Kidney (tissue), 22 donors: Measurements from ENCODE around the gene SMIM24. TPM values are rescaled to one million over a fixed set of nuclear protein-coding genes. Genes with fewer than 3 reads are reported as not detected.
"Not testable (repeated sequence)": the region's sequence is repeated elsewhere in the genome, so short reads cannot be mapped to it uniquely, and the experiment has no call there.

ENCODE experiments used
- DNase-seq, 5 donors: peaks; one replicate each; pipeline ENCODE4 v3.0.0-alpha.2; 2013 to 2020
- FAIRE-seq: peaks from 2 replicates; lab custom pipeline; 2012; peaks lifted over from hg19 to GRCh38; lab: Jason Lieb, UNC
- H3K27ac ChIP-seq, 2 donors: one replicate each; pipeline ENCODE4 v1.7.0; 2013; ENCODE audit warnings: low read depth in 2 of 2, low read length in 2 of 2, inconsistent platforms in 1 of 2
- H3K27me3 ChIP-seq: one replicate; pipeline ENCODE4 v1.7.1; 2013; ENCODE audit warnings: low read length, inconsistent platforms; ENCODE audit not compliant: control insufficient read depth, insufficient read depth
- H3K36me3 ChIP-seq, 3 donors: one replicate each; pipeline versions ENCODE4 v1.7.0 to v1.7.1; 2013; ENCODE audit warnings: low read length in 3 of 3, control low read depth in 1 of 3, inconsistent platforms in 1 of 3; ENCODE audit not compliant: insufficient read depth in 3 of 3, control insufficient read depth in 2 of 3
- H3K4me1 ChIP-seq, 3 donors: one replicate each; pipeline versions ENCODE4 v1.7.0 to v1.7.1; 2013; ENCODE audit warnings: low read length in 3 of 3, inconsistent platforms in 1 of 3, low read depth in 1 of 3; ENCODE audit not compliant: control insufficient read depth in 2 of 3, insufficient read depth in 2 of 3
- H3K4me3 ChIP-seq, 3 donors: one replicate each; pipeline versions ENCODE4 v1.7.0 to v1.8.1; 2013; ENCODE audit warnings: low read length in 3 of 3, control low read depth in 1 of 3, inconsistent platforms in 1 of 3
- H3K9ac ChIP-seq, 3 donors: one replicate each; pipeline versions ENCODE4 v1.7.0 to v1.7.1; 2013; ENCODE audit warnings: low read length in 3 of 3, control low read depth in 1 of 3, inconsistent platforms in 1 of 3
- H3K9me3 ChIP-seq, 3 donors: one replicate each; pipeline versions ENCODE4 v1.7.0 to v1.7.1; 2013; ENCODE audit warnings: low read length in 3 of 3, control low read depth in 1 of 3, inconsistent platforms in 1 of 3; ENCODE audit not compliant: control insufficient read depth in 2 of 3, insufficient read depth in 1 of 3
- CTCF ChIP-seq: IDR thresholded peaks from 3 replicates; pipeline ENCODE4 v1.5.1; 2012; ENCODE audit warnings: mild to moderate bottlenecking, moderate library complexity, borderline replicate concordance; ENCODE audit not compliant: insufficient read depth; ENCODE audit errors: extremely low read depth
- intact Hi-C: fragments of 100-400 bp; cut with DNase I; formaldehyde crosslinking; loops from one replicate; pipeline ENCODE4 v1.11.1; 2022
- long read RNA-seq, 10 donors: library from polyadenylated mRNA in 1 of 10; unstranded in 1 of 10; transcript quantifications; one replicate each; pipeline ENCODE4 v2.0.0 and lab custom pipeline, GENCODE V29; 2021 to 2026
- polyA plus RNA-seq: library from polyadenylated mRNA; stranded (reverse); fragments of 350-450 nt; fragmentation: Illumina TruSeq; extraction: RNeasy Lipid Tissue Mini Kit (QIAGEN cat#74804); gene quantifications from one replicate; pipeline ENCODE4 v1.2.3, GENCODE V29; 2014; ENCODE audit warnings: low read depth, low replicate concordance; ENCODE audit not compliant: insufficient read depth
- total RNA-seq: library from RNA; stranded (reverse); fragmentation: NEBNext Ultra II Directional; extraction: Animal tissue kit (Norgen Biotek cat#: 25700); gene quantifications from one replicate; pipeline ENCODE4 v1.2.1, GENCODE V29; 2021
- donor health status: control.
- donor health status: control.
- donor health status: control.
- donor health status: control.
- donor health status: control.
- donor health status: DM: yes; HTN: yes; CAD: no.
- donor health status: Normal renal cell carcinoma (clear cell type).

Gene SMIM24
- total RNA-seq (49.8 TPM), polyA plus RNA-seq (1,108 TPM)
- long read RNA-seq, donor 1, transcript SMIM24-201 (4 exons, 1,329 nt) = major isoform, 102 of 199 reads
- long read RNA-seq, donor 1, transcript SMIM24-203 (3 exons, 820 nt) = minor isoform, 32 of 199 reads
- long read RNA-seq, donor 1, transcript SMIM24-204 (2 exons, 660 nt) = minor isoform, 17 of 199 reads
- long read RNA-seq, donor 1, partial matches to known transcripts = 48 of 199 reads
- long read RNA-seq, donor 1, other reads (novel, unspliced or antisense) = 0 of 199 reads
- long read RNA-seq, donor 2, transcript SMIM24-203 (3 exons, 820 nt) = minor isoform, 57 of 276 reads
- long read RNA-seq, donor 2, transcript SMIM24-201 (4 exons, 1,329 nt) = major isoform, 179 of 276 reads
- long read RNA-seq, donor 2, transcript SMIM24-204 (2 exons, 660 nt) = minor isoform, 22 of 276 reads
- long read RNA-seq, donor 2, partial matches to known transcripts = 18 of 276 reads
- long read RNA-seq, donor 2, other reads (novel, unspliced or antisense) = 0 of 276 reads
- long read RNA-seq, donor 3, transcript SMIM24-204 (2 exons, 660 nt) = minor isoform, 26 of 385 reads
- long read RNA-seq, donor 3, transcript SMIM24-201 (4 exons, 1,329 nt) = major isoform, 276 of 385 reads
- long read RNA-seq, donor 3, transcript SMIM24-203 (3 exons, 820 nt) = minor isoform, 45 of 385 reads
- long read RNA-seq, donor 3, partial matches to known transcripts = 33 of 385 reads
- long read RNA-seq, donor 3, other reads (novel, unspliced or antisense) = 5 of 385 reads
- long read RNA-seq, donor 4, transcript SMIM24-203 (3 exons, 820 nt) = minor isoform, 7 of 108 reads
- long read RNA-seq, donor 4, transcript SMIM24-201 (4 exons, 1,329 nt) = major isoform, 97 of 108 reads
- long read RNA-seq, donor 4, partial matches to known transcripts = 0 of 108 reads
- long read RNA-seq, donor 4, other reads (novel, unspliced or antisense) = 0 of 108 reads
- long read RNA-seq, donor 5, transcript SMIM24-201 (4 exons, 1,329 nt) = major isoform, 12 of 17 reads
- long read RNA-seq, donor 5, partial matches to known transcripts = 0 of 17 reads
- long read RNA-seq, donor 5, other reads (novel, unspliced or antisense) = 0 of 17 reads
- long read RNA-seq, donor 6, transcript SMIM24-201 (4 exons, 1,329 nt) = major isoform, 209 of 346 reads
- long read RNA-seq, donor 6, transcript SMIM24-204 (2 exons, 660 nt) = minor isoform, 27 of 346 reads
- long read RNA-seq, donor 6, transcript SMIM24-203 (3 exons, 820 nt) = minor isoform, 76 of 346 reads
- long read RNA-seq, donor 6, partial matches to known transcripts = 34 of 346 reads
- long read RNA-seq, donor 6, other reads (novel, unspliced or antisense) = 0 of 346 reads
- long read RNA-seq, donor 7, transcript SMIM24-201 (4 exons, 1,329 nt) = major isoform, 15 of 24 reads
- long read RNA-seq, donor 7, partial matches to known transcripts = 2 of 24 reads
- long read RNA-seq, donor 7, other reads (novel, unspliced or antisense) = 4 of 24 reads
- long read RNA-seq, donor 8, transcript SMIM24-201 (4 exons, 1,329 nt) = major isoform, 99 of 166 reads
- long read RNA-seq, donor 8, transcript SMIM24-203 (3 exons, 820 nt) = minor isoform, 26 of 166 reads
- long read RNA-seq, donor 8, transcript SMIM24-204 (2 exons, 660 nt) = minor isoform, 8 of 166 reads
- long read RNA-seq, donor 8, partial matches to known transcripts = 33 of 166 reads
- long read RNA-seq, donor 8, other reads (novel, unspliced or antisense) = 0 of 166 reads
- long read RNA-seq, donor 9, transcript SMIM24-201 (4 exons, 1,329 nt) = major isoform, 80 of 108 reads
- long read RNA-seq, donor 9, transcript SMIM24-204 (2 exons, 660 nt) = minor isoform, 7 of 108 reads
- long read RNA-seq, donor 9, transcript SMIM24-203 (3 exons, 820 nt) = minor isoform, 13 of 108 reads
- long read RNA-seq, donor 9, partial matches to known transcripts = 8 of 108 reads
- long read RNA-seq, donor 9, other reads (novel, unspliced or antisense) = 0 of 108 reads
- long read RNA-seq, donor 10, transcript SMIM24-201 (4 exons, 1,329 nt) = major isoform, 160 of 345 reads
- long read RNA-seq, donor 10, transcript SMIM24-204 (2 exons, 660 nt) = minor isoform, 35 of 345 reads
- long read RNA-seq, donor 10, transcript SMIM24-203 (3 exons, 820 nt) = minor isoform, 112 of 345 reads
- long read RNA-seq, donor 10, partial matches to known transcripts = 38 of 345 reads
- long read RNA-seq, donor 10, other reads (novel, unspliced or antisense) = 0 of 345 reads

- H3K4me1 ChIP-seq = peaks cover 0 to 10% (median 4%) of the 10 kb centered on the region in 3 donors
- H3K27me3 ChIP-seq = no peaks in the 10 kb centered on the region
- peak within 1 kb of the TSS; percentile 48 to 82 for H3K27ac ChIP-seq
- FAIRE-seq (no peak), DNase-seq (peak; percentile 76 to 89 (median 83))
- no peak within 1 kb of the TSS for H3K9ac ChIP-seq
- TF ChIP-seq CTCF = no peak
- no peaks in the 10 kb centered on the region for H3K9me3 ChIP-seq
- H3K36me3 ChIP-seq = peaks cover 0 to 7% (median 3%) of the 10 kb centered on the region in 3 donors
- peak within 1 kb of the TSS in 2 of 3 donors; percentile 37 to 47 for H3K4me3 ChIP-seq
- intact Hi-C loops = no loop called here
Measured at GRCh38 chr19:3480383-3481091, at the start of gene SMIM24. SMIM24 (minus strand) TSS chr19:3480525; CDS start chr19:3480463, 62 bp downstream.

- FAIRE-seq, DNase-seq, H3K9me3 ChIP-seq, H3K27me3 ChIP-seq, intact Hi-C loops, H3K4me1 ChIP-seq, H3K27ac ChIP-seq, H3K9ac ChIP-seq, H3K4me3 ChIP-seq: not testable (repeated sequence)
- H3K36me3 ChIP-seq = peaks cover 0 to 12% (median 10%) of the 10 kb centered on the region in 3 donors
Measured at GRCh38 chr19:3529299-3529698, 49.0 kb upstream of the SMIM24 start.
